ENCODE results near the gene SIN3A.
A peak's percentile ranks its signal among the peaks of the same experiment; 100 is the strongest.

The SIN3A gene

DNA sequence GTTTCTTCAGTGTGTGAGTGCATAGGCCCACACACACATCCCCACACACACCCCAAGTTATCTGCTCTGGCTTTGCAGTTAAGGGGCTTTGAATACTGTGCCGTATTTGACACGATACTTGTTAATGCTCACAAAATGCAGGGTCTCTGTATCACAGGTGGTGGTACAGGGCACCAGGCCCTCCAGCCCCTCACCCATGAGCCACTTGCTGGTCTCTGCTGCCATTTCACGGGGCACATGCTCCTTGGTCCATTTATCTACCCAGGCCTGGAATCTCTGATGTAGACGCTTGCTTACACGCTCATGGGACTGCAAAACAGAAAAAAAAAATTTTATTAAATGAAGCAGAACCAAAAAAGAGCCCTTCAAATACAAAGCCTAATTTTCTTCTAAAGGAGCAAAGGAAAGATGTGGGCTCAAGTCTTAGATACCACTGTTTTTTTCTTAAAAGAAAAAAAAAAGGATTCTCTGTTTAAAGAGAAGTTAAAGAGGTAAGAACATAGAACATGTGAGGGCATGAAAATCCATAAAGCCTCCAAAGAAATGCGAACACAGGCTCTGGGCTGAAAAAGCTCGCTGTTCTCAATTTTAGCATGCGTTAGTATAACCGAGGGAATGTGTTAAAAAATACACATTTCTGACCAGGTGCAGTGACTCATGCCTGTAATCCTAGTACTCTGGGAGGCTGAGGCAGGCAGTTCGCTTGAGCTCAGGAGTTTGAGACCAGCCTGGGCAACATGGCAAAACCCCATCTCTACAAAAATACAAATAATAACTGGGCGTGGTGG, 79.4 kb downstream of the SIN3A start:
- Histone ChIP-seq H3K27ac (no peak overlapping the region), H3K79me2 (ENCODE audit: insufficient read depth, low read depth) (peaks cover 6% of the 10 kb centered on the region; the same call in 1 of the 2 replicates), H3K27me3 (ENCODE audit: insufficient read depth, low read depth) (no peaks in the 10 kb centered on the region), H2AFZ (ENCODE audit: low read depth) (no peak overlapping the region), H3K9ac (no peak overlapping the region), H3K4me3 (IDR thresholded peaks at IDR 0.05; ENCODE audit: insufficient read depth, low read depth, low read length) (no peak overlapping the region), H4K20me1 (ENCODE audit: insufficient read depth) (no peaks in the 10 kb centered on the region), H3K36me3 (ENCODE audit: insufficient read depth) (no peaks in the 10 kb centered on the region), H3K4me1 (ENCODE audit: low read depth, poor library complexity, severe bottlenecking) (peaks cover 24% of the 10 kb centered on the region), H3K4me2 (no peak overlapping the region)
- TF ChIP-seq, protein P1, sequence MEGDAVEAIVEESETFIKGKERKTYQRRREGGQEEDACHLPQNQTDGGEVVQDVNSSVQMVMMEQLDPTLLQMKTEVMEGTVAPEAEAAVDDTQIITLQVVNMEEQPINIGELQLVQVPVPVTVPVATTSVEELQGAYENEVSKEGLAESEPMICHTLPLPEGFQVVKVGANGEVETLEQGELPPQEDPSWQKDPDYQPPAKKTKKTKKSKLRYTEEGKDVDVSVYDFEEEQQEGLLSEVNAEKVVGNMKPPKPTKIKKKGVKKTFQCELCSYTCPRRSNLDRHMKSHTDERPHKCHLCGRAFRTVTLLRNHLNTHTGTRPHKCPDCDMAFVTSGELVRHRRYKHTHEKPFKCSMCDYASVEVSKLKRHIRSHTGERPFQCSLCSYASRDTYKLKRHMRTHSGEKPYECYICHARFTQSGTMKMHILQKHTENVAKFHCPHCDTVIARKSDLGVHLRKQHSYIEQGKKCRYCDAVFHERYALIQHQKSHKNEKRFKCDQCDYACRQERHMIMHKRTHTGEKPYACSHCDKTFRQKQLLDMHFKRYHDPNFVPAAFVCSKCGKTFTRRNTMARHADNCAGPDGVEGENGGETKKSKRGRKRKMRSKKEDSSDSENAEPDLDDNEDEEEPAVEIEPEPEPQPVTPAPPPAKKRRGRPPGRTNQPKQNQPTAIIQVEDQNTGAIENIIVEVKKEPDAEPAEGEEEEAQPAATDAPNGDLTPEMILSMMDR (conservative IDR thresholded peaks at IDR 0.05; ENCODE audit: low read depth, low read length): no peak

DNA sequence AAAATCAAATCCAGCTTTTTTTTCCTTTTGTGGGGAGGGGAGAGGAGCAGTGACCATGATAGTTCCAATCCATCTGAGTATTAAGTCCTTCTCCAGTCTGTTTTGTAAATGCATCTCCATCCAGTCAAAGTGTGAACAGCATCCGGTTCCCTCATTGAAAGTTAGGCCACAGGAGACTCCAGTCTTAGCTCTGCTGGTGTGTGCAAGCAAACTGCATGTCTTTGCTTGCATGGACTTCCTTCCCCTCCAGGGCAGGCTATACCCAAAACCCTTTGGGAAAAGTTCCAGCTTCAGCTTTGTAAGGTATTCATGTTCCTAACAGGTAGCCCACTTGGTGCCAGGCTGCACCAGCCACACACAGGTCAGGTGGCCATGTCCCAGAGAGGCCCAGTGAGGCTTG, 80.0 kb downstream of the SIN3A start:
- Histone ChIP-seq H3K9ac (no peak overlapping the region), H3K27ac (no peak overlapping the region), H3K4me1 (ENCODE audit: low read depth, poor library complexity, severe bottlenecking) (peaks cover 26% of the 10 kb centered on the region), H3K4me3 (IDR thresholded peaks at IDR 0.05; ENCODE audit: insufficient read depth, low read depth, low read length) (no peak overlapping the region), H3K27me3 (ENCODE audit: insufficient read depth, low read depth) (no peaks in the 10 kb centered on the region), H3K79me2 (ENCODE audit: insufficient read depth, low read depth) (peaks cover 6% of the 10 kb centered on the region; the same call in 1 of the 2 replicates), H3K4me2 (no peak overlapping the region), H3K36me3 (ENCODE audit: insufficient read depth) (no peaks in the 10 kb centered on the region), H2AFZ (ENCODE audit: low read depth) (no peak overlapping the region), H4K20me1 (ENCODE audit: insufficient read depth) (no peaks in the 10 kb centered on the region)
- TF ChIP-seq, protein P1 (conservative IDR thresholded peaks at IDR 0.05; ENCODE audit: low read depth, low read length): no peak

DNA sequence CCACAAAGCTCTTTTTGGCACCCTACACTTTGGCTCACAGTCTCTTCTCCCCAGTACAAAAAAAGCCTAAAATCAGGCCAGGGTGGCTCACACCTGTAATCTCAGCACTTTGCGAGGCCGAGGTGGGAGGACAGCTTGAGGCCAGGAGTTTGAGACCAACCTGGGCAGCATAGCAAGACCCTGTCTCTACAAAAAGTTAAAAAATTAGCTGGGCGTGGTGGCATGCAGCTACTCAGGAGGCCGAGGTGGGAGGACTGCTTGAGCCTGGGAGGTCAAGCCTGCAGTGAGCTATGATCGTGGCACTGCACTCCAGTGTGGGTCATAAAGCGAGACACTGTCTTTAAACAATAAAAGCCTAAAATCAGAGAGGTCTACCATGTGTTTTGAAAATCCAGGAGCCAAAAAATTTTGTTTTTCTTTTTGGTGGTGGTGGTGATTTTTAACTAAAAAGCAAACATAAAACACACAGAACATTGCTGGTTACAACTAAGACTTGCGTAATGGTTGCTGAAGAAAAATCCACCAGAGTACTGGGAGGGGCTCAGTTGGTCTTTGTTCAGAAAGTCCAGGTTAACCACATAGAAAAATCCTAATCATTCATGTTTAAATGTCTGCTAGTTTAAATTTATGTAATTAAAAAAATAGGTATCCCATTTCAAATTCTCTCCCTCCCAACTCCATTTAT, 81.5 kb downstream of the SIN3A start:
- Histone ChIP-seq H3K4me3 (IDR thresholded peaks at IDR 0.05; ENCODE audit: insufficient read depth, low read depth, low read length) (no peak overlapping the region), H3K9ac (no peak overlapping the region), H3K27me3 (ENCODE audit: insufficient read depth, low read depth) (no peaks in the 10 kb centered on the region), H3K4me1 (ENCODE audit: low read depth, poor library complexity, severe bottlenecking) (peaks cover 26% of the 10 kb centered on the region), H3K79me2 (ENCODE audit: insufficient read depth, low read depth) (peaks cover 6% of the 10 kb centered on the region; the same call in 1 of the 2 replicates), H3K27ac (peak overlapping the region; percentile 93; the same call in 1 of the 2 replicates), H2AFZ (ENCODE audit: low read depth) (no peak overlapping the region), H3K36me3 (ENCODE audit: insufficient read depth) (no peaks in the 10 kb centered on the region), H4K20me1 (ENCODE audit: insufficient read depth) (no peaks in the 10 kb centered on the region), H3K4me2 (peak overlapping the region; percentile 97)
- TF ChIP-seq, protein P1 (conservative IDR thresholded peaks at IDR 0.05; ENCODE audit: low read depth, low read length): no peak

DNA sequence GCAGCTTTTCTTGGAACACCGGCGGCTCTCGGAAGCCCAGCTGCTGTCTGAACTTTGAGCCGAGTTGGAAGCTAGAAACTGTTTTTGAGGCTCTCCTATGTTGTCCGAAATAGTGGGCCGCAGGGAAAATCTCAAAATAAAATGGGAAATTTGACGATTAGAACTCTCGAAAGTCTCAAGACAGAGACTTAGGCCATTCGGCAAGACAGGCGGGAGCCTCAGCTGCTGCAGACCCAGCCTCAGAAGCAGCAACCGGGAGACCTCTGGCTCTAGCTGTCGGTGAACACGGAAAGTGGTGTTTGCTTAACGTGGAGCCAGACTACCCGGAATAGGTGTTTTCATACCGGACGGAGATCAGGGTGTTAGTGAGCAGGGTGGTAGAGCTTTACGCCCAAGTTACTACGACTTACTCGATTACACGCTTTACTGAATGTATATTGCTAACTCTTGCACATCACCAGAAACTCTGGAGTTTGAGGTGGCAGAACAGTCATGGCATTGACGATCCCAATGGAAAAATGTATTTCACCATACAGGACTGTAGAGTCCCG, 82.7 kb downstream of the SIN3A start:
- TF ChIP-seq, protein P1 (conservative IDR thresholded peaks at IDR 0.05; ENCODE audit: low read depth, low read length): no peak
- peak overlapping the region; percentile 52 for H2AFZ ChIP-seq (ENCODE audit: low read depth)
- H3K4me1 ChIP-seq (ENCODE audit: low read depth, poor library complexity, severe bottlenecking): peaks cover 26% of the 10 kb centered on the region
- peaks cover 6% of the 10 kb centered on the region; the same call in 1 of the 2 replicates for H3K79me2 ChIP-seq (ENCODE audit: insufficient read depth, low read depth)
- H3K36me3 ChIP-seq (ENCODE audit: insufficient read depth): no peaks in the 10 kb centered on the region
- H3K4me3 ChIP-seq (IDR thresholded peaks at IDR 0.05; ENCODE audit: insufficient read depth, low read depth, low read length): no peak overlapping the region
- H3K4me2 ChIP-seq: peak overlapping the region; percentile 97
- no peaks in the 10 kb centered on the region for H4K20me1 ChIP-seq (ENCODE audit: insufficient read depth)
- H3K27ac ChIP-seq: peak overlapping the region; percentile 93
- H3K9ac ChIP-seq: peak overlapping the region; percentile 84
- H3K27me3 ChIP-seq (ENCODE audit: insufficient read depth, low read depth): no peaks in the 10 kb centered on the region

Data from KMS-11 (cell line).